ENCODE results near the gene VPS50.
A peak's percentile ranks its signal among the peaks of the same experiment; 100 is the strongest.
"Not testable (repeated sequence)": the region's sequence is repeated elsewhere in the genome, so short reads cannot be mapped to it uniquely, and the experiment has no call there.

Gene VPS50

GRCh38 chr7:93337052-93337451 is 104.9 kb downstream of the VPS50 start:
- FAIRE-seq, result no peak

DNA sequence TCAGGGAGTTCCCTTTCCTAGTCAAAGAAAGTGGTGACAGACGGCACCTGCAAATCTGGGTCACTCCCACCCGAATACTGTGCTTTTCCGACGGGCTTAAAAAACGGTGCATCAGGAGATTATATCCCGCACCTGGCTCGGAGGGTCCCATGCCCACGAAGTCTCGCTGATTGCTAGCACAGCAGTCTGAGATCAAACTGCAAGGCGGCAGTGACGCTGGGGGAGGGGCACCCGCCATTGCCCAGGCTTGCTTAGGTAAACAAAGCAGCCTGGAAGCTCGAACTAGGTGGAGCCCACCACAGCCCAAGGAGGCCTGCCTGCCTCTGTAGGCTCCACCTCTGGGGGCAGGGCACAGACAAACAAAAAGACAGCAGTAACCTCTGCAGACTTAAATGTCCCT is 110.0 kb downstream of the VPS50 start:
- not testable (repeated sequence) for FAIRE-seq

DNA sequence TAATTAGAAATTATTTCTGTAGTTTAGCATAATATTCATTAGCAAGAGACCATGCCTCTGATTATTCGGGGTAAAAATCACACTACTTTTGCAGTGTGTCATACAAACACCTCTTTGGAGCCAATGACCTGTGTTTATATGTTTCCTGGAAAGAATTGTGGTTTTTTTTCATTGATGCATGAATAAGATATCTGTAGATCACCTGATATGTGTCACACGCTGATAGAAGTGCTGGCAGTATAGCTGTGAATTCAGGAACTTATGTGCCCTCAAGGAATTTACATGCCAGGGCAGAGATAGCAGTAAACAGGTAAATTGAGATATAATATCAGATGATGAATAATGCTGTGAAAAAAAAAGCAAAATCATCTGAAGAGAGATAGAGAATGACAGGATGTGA is 118.2 kb downstream of the VPS50 start:
- FAIRE-seq, result no peak

DNA sequence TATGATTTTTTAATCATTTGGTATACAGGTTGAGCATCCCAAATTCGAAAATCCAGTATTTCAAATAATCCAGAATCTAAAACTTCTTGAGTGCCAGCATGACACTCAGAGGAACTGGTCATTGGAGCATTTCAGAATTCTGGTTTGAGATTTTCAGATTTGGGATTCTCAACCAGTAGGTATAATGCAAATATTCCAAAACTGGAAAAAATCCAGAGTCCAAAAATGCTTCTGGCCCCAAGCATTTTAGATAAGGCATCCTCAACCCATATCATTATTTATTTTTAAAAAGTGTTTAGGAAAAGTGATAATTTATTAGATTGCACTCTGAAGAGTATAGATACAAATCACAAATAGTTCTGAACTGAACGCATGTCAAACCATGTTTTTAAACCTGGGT is 120.7 kb downstream of the VPS50 start:
- FAIRE-seq, result no peak

DNA sequence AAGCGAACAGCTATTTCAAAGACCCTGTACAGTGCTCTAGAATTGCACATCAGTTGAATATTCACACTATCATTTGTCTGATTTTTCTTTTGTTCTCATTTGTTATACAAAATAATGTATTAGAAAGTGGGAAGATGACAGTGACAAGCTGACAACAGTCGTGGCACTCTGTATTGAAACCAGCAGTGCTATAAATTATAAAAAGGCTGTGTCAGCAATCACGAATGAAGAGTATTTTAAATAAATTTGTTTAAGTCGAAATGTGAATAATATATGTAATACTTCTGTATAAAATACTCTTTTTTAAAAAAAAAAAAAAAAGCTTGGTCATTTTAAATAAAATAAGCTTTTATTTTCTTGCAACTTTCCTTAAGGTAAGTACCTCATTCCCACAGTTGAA is 122.6 kb downstream of the VPS50 start:
- FAIRE-seq, result no peak

- FAIRE-seq, result no peak
Measured at GRCh38 chr7:93359520-93360198, 127.5 kb downstream of the VPS50 start.

DNA sequence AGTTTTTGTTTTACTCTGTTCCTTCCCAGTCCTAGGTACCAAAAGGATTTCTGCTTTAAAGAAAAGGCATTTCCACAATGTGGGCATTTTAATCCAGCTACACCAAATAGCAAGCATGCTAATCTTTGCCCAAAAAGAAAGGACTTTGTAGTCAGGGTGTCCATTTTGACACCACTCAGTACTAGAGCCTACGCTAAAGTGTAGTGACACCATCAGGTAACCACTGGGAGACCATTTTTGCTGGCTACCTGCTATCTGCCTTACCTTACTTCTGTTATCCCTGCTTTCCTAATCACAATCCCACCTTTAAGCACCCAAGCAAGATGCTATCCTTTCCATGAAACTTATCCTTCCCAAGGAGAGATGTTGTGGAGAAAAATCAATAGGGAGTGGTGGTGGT is 129.7 kb downstream of the VPS50 start:
- FAIRE-seq, result no peak

- no peak for FAIRE-seq
Measured at GRCh38 chr7:93364806-93365205, 132.6 kb downstream of the VPS50 start.

DNA sequence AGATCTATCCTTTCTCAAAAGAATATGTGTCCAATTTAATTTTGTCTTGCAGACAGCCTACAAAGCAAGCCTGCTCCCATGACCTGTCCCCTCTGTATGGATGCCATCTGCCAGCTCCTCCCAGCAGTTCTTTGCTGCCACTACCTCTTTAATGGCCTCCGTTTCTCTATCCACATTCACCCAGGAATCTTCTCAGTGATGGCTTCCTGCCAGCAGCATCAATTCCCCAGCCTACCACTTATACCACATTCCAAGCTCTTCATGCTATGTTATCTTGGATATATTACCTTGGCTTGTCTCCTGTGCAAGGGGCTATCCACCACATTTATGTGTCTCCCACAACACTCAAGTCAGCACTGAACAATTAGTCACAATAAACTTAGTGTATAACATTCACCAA is 133.2 kb downstream of the VPS50 start:
- FAIRE-seq, result no peak

GRCh38 chr7:93366816-93367215 is 134.7 kb downstream of the VPS50 start:
- no peak for FAIRE-seq

DNA sequence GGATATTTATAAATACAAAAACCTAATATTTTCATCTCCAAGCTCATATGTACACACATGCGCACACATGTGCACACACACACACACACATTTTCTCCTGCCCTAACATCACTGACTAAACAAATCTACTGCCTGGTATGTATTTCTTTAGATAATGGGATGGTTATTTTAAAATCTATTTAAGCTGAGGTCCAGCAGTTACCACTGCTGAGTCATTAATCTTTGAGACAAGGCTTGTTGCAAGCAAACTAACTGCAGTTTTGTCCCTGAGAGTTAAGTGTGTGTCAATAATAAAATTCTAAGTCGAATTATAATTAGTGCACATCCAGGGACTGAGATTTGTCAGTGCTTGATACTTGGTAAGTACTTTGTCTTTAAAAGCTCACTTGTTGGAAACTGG is 135.1 kb downstream of the VPS50 start:
- FAIRE-seq, result no peak

GRCh38 chr7:93370937-93371336 is 138.8 kb downstream of the VPS50 start:
- FAIRE-seq, result not testable (repeated sequence)

DNA sequence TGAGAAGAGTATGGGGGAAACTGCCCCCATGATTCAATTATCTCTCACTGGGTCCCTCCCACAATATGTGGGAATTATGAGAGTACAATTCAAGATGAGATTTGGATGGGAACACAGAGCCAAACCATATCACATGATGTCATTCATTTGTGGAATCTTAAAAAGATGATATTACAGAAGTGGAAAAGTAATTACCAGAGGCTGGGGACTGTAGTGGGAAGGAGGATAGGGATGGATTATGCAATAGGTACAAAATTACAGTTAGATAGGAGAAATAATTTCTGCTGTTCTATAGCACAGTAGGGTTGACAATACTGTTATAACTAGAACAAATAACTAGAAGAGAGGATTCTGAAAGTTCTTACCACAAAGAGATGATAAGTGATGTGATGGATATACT is 141.4 kb downstream of the VPS50 start:
- no peak for FAIRE-seq

GRCh38 chr7:93374345-93374940 is 142.3 kb downstream of the VPS50 start:
- peak; percentile 80 for FAIRE-seq

DNA sequence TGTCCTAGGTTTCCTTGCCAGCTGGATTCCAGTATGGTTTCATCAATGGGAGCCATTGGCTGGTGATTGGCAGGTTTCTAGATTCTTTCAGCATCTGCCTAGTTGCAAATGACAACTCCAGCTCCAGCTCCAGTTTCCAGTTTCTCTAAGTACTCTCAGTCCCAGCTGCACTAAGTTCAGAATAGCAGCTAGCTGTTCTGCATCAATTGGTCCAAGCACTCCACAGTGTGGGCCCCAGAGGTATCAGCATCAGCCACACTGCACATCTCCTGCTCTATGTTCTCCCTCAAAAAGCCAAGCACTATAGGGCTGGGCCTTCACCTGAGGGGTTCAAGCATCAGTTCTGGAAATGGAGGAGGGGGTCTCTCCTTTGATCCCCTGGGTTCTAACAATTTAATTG is 143.4 kb downstream of the VPS50 start:
- FAIRE-seq, result no peak

DNA sequence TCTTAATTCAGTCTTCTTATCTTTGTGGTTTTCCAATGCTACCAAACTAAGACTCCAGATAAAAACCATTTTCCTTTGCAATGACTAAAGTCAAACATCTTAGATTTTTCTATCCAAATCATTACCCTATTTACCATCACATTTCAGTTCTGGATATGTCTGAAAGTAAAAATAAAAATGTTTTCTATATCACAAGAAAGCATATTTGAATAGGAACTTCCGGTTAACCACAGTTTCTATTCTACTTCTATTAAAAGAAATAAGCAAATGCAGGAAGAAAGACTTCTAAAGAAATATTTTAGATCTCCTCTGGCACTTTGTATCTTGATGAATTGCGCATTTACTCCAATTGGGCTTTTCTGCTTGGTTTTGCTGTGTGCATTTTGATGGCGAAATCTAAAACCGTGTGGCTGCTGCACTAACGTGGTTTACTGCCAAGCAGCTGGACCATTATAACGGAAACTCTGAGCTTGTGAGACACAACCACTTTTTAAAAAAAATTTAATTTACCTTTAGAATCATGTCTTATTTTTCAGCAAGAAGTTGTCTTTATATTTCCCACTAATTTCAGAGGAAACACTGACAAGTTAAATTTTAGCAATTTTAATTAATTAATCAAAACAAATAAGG is 146.1 kb downstream of the VPS50 start:
- no peak for FAIRE-seq

DNA sequence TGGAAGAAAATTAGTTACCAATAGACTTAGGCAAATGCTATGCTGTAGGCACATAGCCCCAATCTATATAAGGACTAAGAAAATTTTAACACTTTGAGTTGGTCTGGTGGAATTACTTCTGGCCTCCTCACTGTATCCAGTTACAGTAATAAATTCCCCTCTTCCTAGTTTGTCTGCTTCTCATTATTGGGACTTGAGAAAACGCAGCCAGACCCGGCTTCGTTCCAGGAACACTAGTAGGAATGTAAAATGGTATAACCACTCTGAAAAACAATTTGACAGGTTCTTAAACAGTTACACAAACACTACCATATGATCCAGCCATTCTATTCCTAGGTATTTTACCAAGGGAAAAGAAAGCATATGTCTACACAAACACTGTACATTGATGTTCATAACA is 150.2 kb downstream of the VPS50 start:
- FAIRE-seq, result no peak

DNA sequence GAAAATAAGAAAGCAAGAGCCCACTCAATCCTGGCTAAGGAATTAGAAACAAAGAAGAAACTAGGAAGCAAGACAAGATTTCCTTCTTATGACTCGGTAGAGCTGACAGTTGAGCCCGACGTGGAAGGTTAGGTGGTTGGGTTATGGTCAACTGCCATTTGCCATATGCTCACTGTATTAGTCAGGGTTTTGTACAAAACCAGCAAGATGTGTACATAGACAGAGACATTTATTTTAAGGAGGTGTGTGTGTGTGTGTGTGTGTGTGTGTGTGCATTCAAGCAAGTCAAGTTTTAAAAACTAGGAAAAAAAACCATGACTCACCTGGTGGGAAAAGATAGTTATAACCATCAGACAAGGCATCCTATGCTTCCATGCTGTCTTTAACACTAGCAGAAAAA is 158.5 kb downstream of the VPS50 start:
- FAIRE-seq, result no peak

DNA sequence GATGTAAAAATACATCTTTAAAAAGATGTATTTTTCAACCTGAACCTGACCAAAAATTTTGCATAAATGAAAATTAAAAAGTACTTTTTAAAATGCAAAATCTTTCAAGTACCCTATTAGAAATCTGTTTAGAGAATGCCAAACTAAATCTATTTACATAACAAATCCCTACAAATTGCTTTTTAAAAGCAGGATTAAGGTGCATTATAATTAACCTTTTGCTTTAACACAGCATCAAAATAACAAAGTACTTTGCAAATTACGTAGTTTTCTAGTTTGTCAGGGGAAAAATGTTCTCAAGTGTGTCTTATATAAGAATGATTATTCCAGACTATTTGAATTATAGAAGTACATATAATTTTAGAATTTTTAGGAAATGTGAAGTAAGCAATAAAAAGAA is 160.8 kb downstream of the VPS50 start:
- FAIRE-seq, result no peak

GRCh38 chr7:93399642-93400041 is 167.5 kb downstream of the VPS50 start:
- FAIRE-seq, result no peak

GRCh38 chr7:93402944-93403343 is 170.8 kb downstream of the VPS50 start:
- FAIRE-seq, result no peak

- no peak for FAIRE-seq
Measured at GRCh38 chr7:93407239-93407638, 175.1 kb downstream of the VPS50 start.

DNA sequence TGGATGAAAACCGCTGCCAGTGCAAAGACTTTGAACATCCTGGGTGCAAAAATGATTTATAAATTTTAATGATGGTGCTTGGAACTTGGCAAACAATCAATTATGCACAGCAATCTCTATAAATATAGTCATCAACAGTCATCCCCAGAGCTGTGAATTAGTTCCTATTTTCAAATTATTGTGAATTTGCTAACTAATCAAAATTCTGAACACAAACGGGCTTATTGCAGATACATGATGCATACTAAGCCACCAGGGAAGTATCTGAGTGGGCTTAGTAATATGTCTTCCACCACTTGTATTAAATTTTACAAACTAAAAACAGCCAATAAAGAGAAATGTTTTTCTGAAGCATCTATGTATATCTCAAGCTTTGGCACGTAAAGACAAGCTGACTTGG is 177.2 kb downstream of the VPS50 start:
- FAIRE-seq, result no peak
